Activated CD8-positive, alpha-beta T cell treated with anti-CD3 and anti-CD28 coated beads for 36 hours (primary cell): ENCODE results near the gene ZBTB16. TPM values are rescaled to one million over a fixed set of nuclear protein-coding genes. Genes with fewer than 3 reads are reported as not detected.

Experiments
- ATAC-seq: fragments of 200-7000 bp; cut with Tn5 transposase; one replicate; pipeline ENCODE4 v1.10.0; 2021; ENCODE audit warnings: mild to moderate bottlenecking, moderate library complexity
- CTCF ChIA-PET: fragments of 350-600 bp; sonication (Branson Sonifier 250); formaldehyde crosslinking; loops from one replicate; lab custom pipeline; 2021; ENCODE audit warnings: antibody characterized with exemption; lab: Charles Lee
- POLR2A ChIA-PET: fragments of 350-600 bp; sonication (Branson Sonifier 250); formaldehyde crosslinking; loops from one replicate; lab custom pipeline; 2021; ENCODE audit warnings: antibody characterized with exemption; lab: Charles Lee
- DNase-seq: peaks from one replicate; pipeline ENCODE4 v3.0.0-alpha.2; 2020
- H3K27ac Mint-ChIP-seq: one replicate; pipeline ENCODE4 v1.8.0; 2021; ENCODE audit warnings: mild to moderate bottlenecking, mixed read lengths
- H3K27me3 Mint-ChIP-seq: one replicate; pipeline ENCODE4 v1.8.0; 2021; ENCODE audit warnings: mixed read lengths
- H3K36me3 Mint-ChIP-seq: one replicate; pipeline ENCODE4 v1.8.0; 2021; ENCODE audit warnings: low read depth, mixed read lengths
- H3K4me1 Mint-ChIP-seq: one replicate; pipeline ENCODE4 v1.8.0; 2021; ENCODE audit warnings: low read depth, mixed read lengths
- H3K4me3 Mint-ChIP-seq: one replicate; pipeline ENCODE4 v1.8.0; 2021; ENCODE audit warnings: mild to moderate bottlenecking, moderate library complexity, mixed read lengths
- H3K9me3 Mint-ChIP-seq: one replicate; pipeline ENCODE4 v1.8.0; 2021; ENCODE audit warnings: mixed read lengths
- CTCF ChIP-seq: fragments of 200-600 bp; IDR thresholded peaks from one replicate; pipeline ENCODE4 v1.8.0; 2022; ENCODE audit warnings: antibody characterized with exemption, mild to moderate bottlenecking
- intact Hi-C: fragments of 100-400 bp; cut with micrococcal nuclease; formaldehyde crosslinking; loops from one replicate; pipeline ENCODE4 v1.10.0; 2022
- total RNA-seq, 2 experiments: library from RNA; stranded (reverse); gene quantifications; one replicate each; pipeline ENCODE4 v1.2.3, GENCODE V29; 2021

ZBTB16 gene
- total RNA-seq, 2 experiments from 2014 or later, result 9.5 to 10.1 TPM

GRCh38 chr11:114056409-114056808 lies 3.1 kb upstream of the ZBTB16 start:
- no peak overlapping the region for H3K27ac Mint-ChIP-seq
- H3K4me1 Mint-ChIP-seq, result peaks cover 2% of the 10 kb centered on the region
- TF ChIP-seq CTCF, result no peak
- ChIA-PET POLR2A (no interaction called here), CTCF (interaction anchor here (1.3 kb wide), 1 partner anchor 10 kb away, joined by 3 read pairs; no protein-coding TSS in a partner anchor)
- ATAC-seq (no peak), DNase-seq (no peak)
- intact Hi-C loops, result loop anchor here (10.0 kb wide), 1 partner anchor 62 kb away; no protein-coding TSS in a partner anchor
- H3K36me3 Mint-ChIP-seq, result no peaks in the 10 kb centered on the region
- H3K9me3 Mint-ChIP-seq, result no peaks in the 10 kb centered on the region
- H3K27me3 Mint-ChIP-seq, result peaks cover 29% of the 10 kb centered on the region
- no peak overlapping the region for H3K4me3 Mint-ChIP-seq

DNA sequence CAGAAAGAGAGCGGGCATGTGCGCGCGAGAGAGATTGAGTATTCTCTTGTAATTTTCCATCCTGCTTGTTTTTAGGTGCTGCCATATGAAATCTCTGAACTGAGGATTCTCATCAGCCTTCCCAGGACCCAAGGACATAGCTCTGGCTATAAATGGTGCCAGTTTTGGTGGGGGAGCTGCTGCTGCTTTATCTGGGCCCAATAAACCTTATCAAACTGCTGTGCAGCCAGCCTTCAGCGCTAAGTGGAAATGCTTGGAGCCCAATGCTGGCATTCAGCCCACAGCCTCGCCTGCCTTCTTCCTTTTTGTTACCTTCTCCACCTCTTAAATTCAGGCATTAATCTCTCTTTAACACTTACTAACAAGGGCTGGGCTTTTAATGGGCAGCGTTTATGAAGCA lies 2.4 kb upstream of the ZBTB16 start:
- Mint-ChIP-seq H3K27me3 (peaks cover 34% of the 10 kb centered on the region), H3K9me3 (no peaks in the 10 kb centered on the region), H3K36me3 (no peaks in the 10 kb centered on the region), H3K27ac (no peak overlapping the region), H3K4me3 (no peak overlapping the region), H3K4me1 (peaks cover 3% of the 10 kb centered on the region)
- POLR2A ChIA-PET, result no interaction called here
- no peak for TF ChIP-seq CTCF
- ATAC-seq (no peak), DNase-seq (no peak)
- intact Hi-C loops, result loop anchor here (10.0 kb wide), 1 partner anchor 62 kb away; no protein-coding TSS in a partner anchor
- CTCF ChIA-PET, result no interaction called here

DNA sequence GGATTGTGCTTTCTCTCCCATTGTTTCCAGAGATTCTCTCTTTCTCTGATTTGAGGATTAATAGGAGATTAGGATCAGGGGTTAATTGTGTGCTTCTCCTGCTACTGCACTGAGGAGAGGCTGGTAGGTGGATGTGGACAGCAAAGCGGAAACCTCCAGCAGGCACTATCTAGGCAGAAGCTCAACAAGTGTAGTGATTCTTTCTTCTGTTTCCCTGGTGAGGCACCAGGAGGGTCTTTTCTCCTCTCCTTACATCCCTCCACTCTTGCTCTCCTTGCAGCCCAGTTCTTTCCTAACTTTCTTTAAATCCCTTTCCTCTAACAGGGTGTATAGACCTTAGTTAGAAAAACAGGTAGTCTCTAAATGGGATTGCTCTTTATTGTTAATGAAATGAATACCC lies 1.9 kb upstream of the ZBTB16 start:
- ATAC-seq, result no peak
- Mint-ChIP-seq H3K36me3 (no peaks in the 10 kb centered on the region), H3K27me3 (peaks cover 38% of the 10 kb centered on the region), H3K4me3 (no peak overlapping the region), H3K27ac (no peak overlapping the region), H3K4me1 (peaks cover 3% of the 10 kb centered on the region), H3K9me3 (no peaks in the 10 kb centered on the region)
- intact Hi-C loops, result loop anchor here (10.0 kb wide), 1 partner anchor 63 kb away; no protein-coding TSS in a partner anchor
- TF ChIP-seq CTCF, result no peak
- DNase-seq, result no peak
- POLR2A ChIA-PET, result interaction anchor here (0.5 kb wide), 1 partner anchor 247 kb away, joined by 3 read pairs; no protein-coding TSS in a partner anchor
- CTCF ChIA-PET, result no interaction called here

DNA sequence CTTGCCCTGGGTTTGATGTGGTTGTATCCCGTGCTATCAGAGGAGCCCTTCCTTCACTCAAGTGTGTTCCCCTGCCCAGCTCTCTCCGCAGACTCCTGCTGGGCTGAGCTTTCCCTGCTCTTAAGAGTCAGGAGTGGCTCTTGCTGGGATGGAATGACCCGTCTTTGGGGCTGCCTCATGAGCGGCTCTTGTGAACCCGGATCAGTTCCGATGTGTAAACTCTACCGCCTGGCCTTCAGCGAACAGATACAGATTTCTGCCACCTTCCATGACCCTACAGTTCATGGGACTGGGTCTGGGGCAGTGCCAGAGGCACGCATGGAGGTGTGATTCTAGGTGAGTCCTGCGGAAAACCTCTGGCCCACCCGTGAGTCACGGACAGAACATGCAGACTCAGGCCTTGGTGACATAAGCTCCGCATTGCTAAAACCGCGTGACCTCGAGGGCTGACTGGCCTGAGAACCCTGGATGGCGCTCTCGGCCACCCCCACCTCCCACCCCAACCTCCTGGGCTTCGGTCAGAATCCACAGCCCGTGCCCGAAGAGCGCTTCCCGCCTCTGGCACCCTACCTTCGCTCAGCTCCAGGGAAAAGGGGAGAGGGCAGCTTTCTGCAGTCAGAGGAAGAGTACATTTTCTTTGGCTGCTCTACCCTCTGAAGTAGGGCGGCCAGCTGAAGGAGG lies 1.3 kb upstream of the ZBTB16 start:
- DNase-seq, result no peak
- H3K27ac Mint-ChIP-seq, result no peak overlapping the region
- peaks cover 38% of the 10 kb centered on the region for H3K27me3 Mint-ChIP-seq
- no peaks in the 10 kb centered on the region for H3K9me3 Mint-ChIP-seq
- no peak for TF ChIP-seq CTCF
- ChIA-PET POLR2A (interaction anchor here (0.5 kb wide), 1 partner anchor 247 kb away, joined by 3 read pairs; no protein-coding TSS in a partner anchor), CTCF (interaction anchor here (1.0 to 1.3 kb wide), 2 partner anchors 201 to 203 kb away, joined by 3 to 7 read pairs; no protein-coding TSS in a partner anchor)
- H3K4me1 Mint-ChIP-seq, result peaks cover 3% of the 10 kb centered on the region
- H3K4me3 Mint-ChIP-seq, result no peak overlapping the region
- no peaks in the 10 kb centered on the region for H3K36me3 Mint-ChIP-seq
- no peak for ATAC-seq
- intact Hi-C loops, result loop anchor here (10.0 kb wide), 1 partner anchor 63 kb away; no protein-coding TSS in a partner anchor

DNA sequence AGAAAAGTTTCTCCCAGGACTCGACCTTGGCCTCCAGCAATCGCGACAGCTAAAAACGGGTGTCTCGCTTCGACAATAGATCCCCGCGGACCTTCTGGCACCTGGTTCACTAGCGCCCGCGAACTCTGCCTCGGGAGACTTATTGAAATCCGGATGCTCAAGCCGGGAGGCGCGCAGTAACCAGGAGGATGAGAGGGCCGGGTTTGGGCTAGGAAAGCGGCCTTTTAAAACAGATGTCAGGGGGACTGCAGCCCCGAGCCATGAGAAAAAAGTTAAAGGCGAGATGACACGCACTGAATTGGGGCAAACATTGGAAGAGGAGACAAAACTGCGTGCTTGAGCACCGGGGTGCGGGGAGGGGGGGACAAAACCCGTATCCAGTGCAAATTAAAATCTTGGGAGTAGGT lies 637 bp upstream of the ZBTB16 start:
- POLR2A ChIA-PET, result no interaction called here
- no peak for ATAC-seq
- intact Hi-C loops, result loop anchor here (10.0 kb wide), 1 partner anchor 64 kb away; no protein-coding TSS in a partner anchor
- CTCF ChIA-PET, result interaction anchor here (1.0 to 1.3 kb wide), 2 partner anchors 201 to 202 kb away, joined by 3 to 7 read pairs; no protein-coding TSS in a partner anchor
- no peak for TF ChIP-seq CTCF
- no peak for DNase-seq
- no peak overlapping the region for H3K27ac Mint-ChIP-seq
- H3K4me1 Mint-ChIP-seq, result peaks cover 3% of the 10 kb centered on the region
- H3K27me3 Mint-ChIP-seq, result peaks cover 38% of the 10 kb centered on the region
- H3K9me3 Mint-ChIP-seq, result no peaks in the 10 kb centered on the region
- no peaks in the 10 kb centered on the region for H3K36me3 Mint-ChIP-seq
- H3K4me3 Mint-ChIP-seq, result peak overlapping the region; percentile 72
